HepG2 (cell line): ENCODE data around the gene BCL6B. TPM values are rescaled to one million over a fixed set of nuclear protein-coding genes. Genes with fewer than 3 reads are reported as not detected.

Experiments used
- ETV6 ChIP-seq: sonication (generic); formaldehyde crosslinking; conservative IDR thresholded peaks from 2 replicates; pipeline ENCODE4 v1.4.0; 2020; ENCODE audit warnings: missing genetic modification reagents
- FOXA3 ChIP-seq: IDR thresholded peaks from 2 replicates; pipeline ENCODE4 v1.6.1; 2016; ENCODE audit warnings: missing genetic modification reagents, missing compliant biosample characterization
- MLLT10 ChIP-seq: sonication (generic); formaldehyde crosslinking; IDR thresholded peaks from 2 replicates; pipeline ENCODE4 v1.4.0; 2020; ENCODE audit warnings: missing genetic modification reagents
- NR2F2 ChIP-seq: IDR thresholded peaks from 2 replicates; pipeline ENCODE4 v1.6.1; 2012; ENCODE audit warnings: low read depth, inconsistent platforms, borderline replicate concordance
- SNAPC2 ChIP-seq: sonication (generic); formaldehyde crosslinking; IDR thresholded peaks from 2 replicates; pipeline ENCODE4 v1.8.1; 2022; ENCODE audit warnings: mild to moderate bottlenecking, missing genetic modification reagents
- SNAPC4 ChIP-seq: sonication (generic); formaldehyde crosslinking; IDR thresholded peaks from 2 replicates; pipeline ENCODE4 v1.4.0; 2020; ENCODE audit warnings: mild to moderate bottlenecking, missing genetic modification reagents
- TBP ChIP-seq: sonication (generic); formaldehyde crosslinking; IDR thresholded peaks from 2 replicates; pipeline ENCODE4 v1.5.0; 2020; ENCODE audit warnings: missing genetic modification reagents
- THAP11 ChIP-seq: IDR thresholded peaks from 2 replicates; pipeline ENCODE4 v1.6.1; 2016; ENCODE audit warnings: missing biosample characterization, missing genetic modification reagents
- ZFP36 ChIP-seq: fragments of 150-350 bp; IDR thresholded peaks from 2 replicates; pipeline ENCODE4 v1.6.1; 2018; ENCODE audit warnings: borderline replicate concordance, low read length, low read depth; ENCODE audit not compliant: partially characterized antibody
- ZFP36L1 ChIP-seq: sonication (generic); formaldehyde crosslinking; IDR thresholded peaks from 2 replicates; pipeline ENCODE4 v1.8.0; 2022; ENCODE audit warnings: mild to moderate bottlenecking, missing genetic modification reagents, moderate library complexity
- ZNF235 ChIP-seq: sonication (generic); formaldehyde crosslinking; IDR thresholded peaks from 2 replicates; pipeline ENCODE4 v1.8.1; 2023; ENCODE audit warnings: mild to moderate bottlenecking, missing genetic modification reagents, borderline replicate concordance
- ZNF614 ChIP-seq: IDR thresholded peaks from 2 replicates; pipeline ENCODE4 v1.6.1; 2018; ENCODE audit warnings: missing biosample characterization, missing genetic modification reagents, inconsistent platforms, borderline replicate concordance
- ZNF782 ChIP-seq: sonication (generic); formaldehyde crosslinking; IDR thresholded peaks from 2 replicates; pipeline ENCODE4 v1.4.0; 2020; ENCODE audit warnings: missing genetic modification reagents, mild to moderate bottlenecking, borderline replicate concordance
- polyA plus RNA-seq, 8 experiments: library from polyadenylated mRNA; depleted of rRNA in 3 of 8; stranded (reverse) in 7 of 8; unstranded in 1 of 8; fragments of >200 nt; fragmentation: Illumina TruSeq in 4 of 8; extraction: Trizol in 4 of 8; gene quantifications; 2 replicates each; pipeline versions ENCODE4 v1.2.1 to v1.2.3, GENCODE V29; 2011 to 2016; ENCODE audit warnings: low read depth in 4 of 8, missing spikeins in 1 of 8, mixed read lengths in 1 of 8; ENCODE audit not compliant: insufficient read depth in 1 of 8
- total RNA-seq, 5 experiments: library from RNA; depleted of rRNA; stranded (reverse); fragments of >200 nt; fragmentation: Illumina TruSeq; extraction: Trizol; gene quantifications; 2 replicates each; pipeline ENCODE4 v1.2.3, GENCODE V29; 2016; ENCODE audit warnings: low read depth in 1 of 5
- TF ChIP-seq, protein P1 (sequence below): sonication (generic); formaldehyde crosslinking; IDR thresholded peaks from 2 replicates; pipeline ENCODE4 v1.8.0; 2022; ENCODE audit warnings: missing genetic modification reagents, mild to moderate bottlenecking, moderate library complexity, borderline replicate concordance
- TF ChIP-seq, protein P2 (sequence below): sonication (generic); formaldehyde crosslinking; IDR thresholded peaks from 2 replicates; pipeline ENCODE4 v1.9.0; 2021; ENCODE audit warnings: missing genetic modification reagents, borderline replicate concordance
- TF ChIP-seq, protein P3 (sequence below): sonication (generic); formaldehyde crosslinking; IDR thresholded peaks from 2 replicates; pipeline ENCODE4 v1.4.0; 2020; ENCODE audit warnings: missing genetic modification reagents

BCL6B gene
- total and polyA plus RNA-seq, 2 of the 13 experiments (the other 11 are each of a cell fraction or from before 2014, with no cell fraction given) = not detected

- TF ChIP-seq, protein P1, sequence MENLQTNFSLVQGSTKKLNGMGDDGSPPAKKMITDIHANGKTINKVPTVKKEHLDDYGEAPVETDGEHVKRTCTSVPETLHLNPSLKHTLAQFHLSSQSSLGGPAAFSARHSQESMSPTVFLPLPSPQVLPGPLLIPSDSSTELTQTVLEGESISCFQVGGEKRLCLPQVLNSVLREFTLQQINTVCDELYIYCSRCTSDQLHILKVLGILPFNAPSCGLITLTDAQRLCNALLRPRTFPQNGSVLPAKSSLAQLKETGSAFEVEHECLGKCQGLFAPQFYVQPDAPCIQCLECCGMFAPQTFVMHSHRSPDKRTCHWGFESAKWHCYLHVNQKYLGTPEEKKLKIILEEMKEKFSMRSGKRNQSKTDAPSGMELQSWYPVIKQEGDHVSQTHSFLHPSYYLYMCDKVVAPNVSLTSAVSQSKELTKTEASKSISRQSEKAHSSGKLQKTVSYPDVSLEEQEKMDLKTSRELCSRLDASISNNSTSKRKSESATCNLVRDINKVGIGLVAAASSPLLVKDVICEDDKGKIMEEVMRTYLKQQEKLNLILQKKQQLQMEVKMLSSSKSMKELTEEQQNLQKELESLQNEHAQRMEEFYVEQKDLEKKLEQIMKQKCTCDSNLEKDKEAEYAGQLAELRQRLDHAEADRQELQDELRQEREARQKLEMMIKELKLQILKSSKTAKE (CRISPR knock-in tag) = peak; percentile 66
- TF ChIP-seq ZFP36L1 (CRISPR knock-in tag) = 0 out of 2 replicates have a peak, but pooled peaks have one; percentile 26
- TF ChIP-seq NR2F2 = no peak
- TF ChIP-seq THAP11 = peak; percentile 88
- no peak for TF ChIP-seq ETV6 (CRISPR knock-in tag)
- TF ChIP-seq ZFP36 = no peak
- TF ChIP-seq, protein P2, sequence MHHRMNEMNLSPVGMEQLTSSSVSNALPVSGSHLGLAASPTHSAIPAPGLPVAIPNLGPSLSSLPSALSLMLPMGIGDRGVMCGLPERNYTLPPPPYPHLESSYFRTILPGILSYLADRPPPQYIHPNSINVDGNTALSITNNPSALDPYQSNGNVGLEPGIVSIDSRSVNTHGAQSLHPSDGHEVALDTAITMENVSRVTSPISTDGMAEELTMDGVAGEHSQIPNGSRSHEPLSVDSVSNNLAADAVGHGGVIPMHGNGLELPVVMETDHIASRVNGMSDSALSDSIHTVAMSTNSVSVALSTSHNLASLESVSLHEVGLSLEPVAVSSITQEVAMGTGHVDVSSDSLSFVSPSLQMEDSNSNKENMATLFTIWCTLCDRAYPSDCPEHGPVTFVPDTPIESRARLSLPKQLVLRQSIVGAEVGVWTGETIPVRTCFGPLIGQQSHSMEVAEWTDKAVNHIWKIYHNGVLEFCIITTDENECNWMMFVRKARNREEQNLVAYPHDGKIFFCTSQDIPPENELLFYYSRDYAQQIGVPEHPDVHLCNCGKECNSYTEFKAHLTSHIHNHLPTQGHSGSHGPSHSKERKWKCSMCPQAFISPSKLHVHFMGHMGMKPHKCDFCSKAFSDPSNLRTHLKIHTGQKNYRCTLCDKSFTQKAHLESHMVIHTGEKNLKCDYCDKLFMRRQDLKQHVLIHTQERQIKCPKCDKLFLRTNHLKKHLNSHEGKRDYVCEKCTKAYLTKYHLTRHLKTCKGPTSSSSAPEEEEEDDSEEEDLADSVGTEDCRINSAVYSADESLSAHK = 0 out of 2 replicates have a peak, but pooled peaks have one; percentile 23
- no peak; the same call in 1 of the 2 replicates for TF ChIP-seq ZNF782 (CRISPR knock-in tag)
- TF ChIP-seq TBP (CRISPR knock-in tag) = no peak
- TF ChIP-seq FOXA3 (CRISPR knock-in tag) = peak; percentile 42; the same call in 1 of the 2 replicates
- no peak for TF ChIP-seq MLLT10
- 0 out of 2 replicates have a peak, but pooled peaks have one; percentile 67 for TF ChIP-seq SNAPC4 (CRISPR knock-in tag)
- peak; percentile 60; the same call in 1 of the 2 replicates for TF ChIP-seq ZNF235 (CRISPR knock-in tag)
- TF ChIP-seq, protein P3, sequence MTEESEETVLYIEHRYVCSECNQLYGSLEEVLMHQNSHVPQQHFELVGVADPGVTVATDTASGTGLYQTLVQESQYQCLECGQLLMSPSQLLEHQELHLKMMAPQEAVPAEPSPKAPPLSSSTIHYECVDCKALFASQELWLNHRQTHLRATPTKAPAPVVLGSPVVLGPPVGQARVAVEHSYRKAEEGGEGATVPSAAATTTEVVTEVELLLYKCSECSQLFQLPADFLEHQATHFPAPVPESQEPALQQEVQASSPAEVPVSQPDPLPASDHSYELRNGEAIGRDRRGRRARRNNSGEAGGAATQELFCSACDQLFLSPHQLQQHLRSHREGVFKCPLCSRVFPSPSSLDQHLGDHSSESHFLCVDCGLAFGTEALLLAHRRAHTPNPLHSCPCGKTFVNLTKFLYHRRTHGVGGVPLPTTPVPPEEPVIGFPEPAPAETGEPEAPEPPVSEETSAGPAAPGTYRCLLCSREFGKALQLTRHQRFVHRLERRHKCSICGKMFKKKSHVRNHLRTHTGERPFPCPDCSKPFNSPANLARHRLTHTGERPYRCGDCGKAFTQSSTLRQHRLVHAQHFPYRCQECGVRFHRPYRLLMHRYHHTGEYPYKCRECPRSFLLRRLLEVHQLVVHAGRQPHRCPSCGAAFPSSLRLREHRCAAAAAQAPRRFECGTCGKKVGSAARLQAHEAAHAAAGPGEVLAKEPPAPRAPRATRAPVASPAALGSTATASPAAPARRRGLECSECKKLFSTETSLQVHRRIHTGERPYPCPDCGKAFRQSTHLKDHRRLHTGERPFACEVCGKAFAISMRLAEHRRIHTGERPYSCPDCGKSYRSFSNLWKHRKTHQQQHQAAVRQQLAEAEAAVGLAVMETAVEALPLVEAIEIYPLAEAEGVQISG = peak; percentile 91
- no peak for TF ChIP-seq ZNF614 (CRISPR knock-in tag)
- no peak for TF ChIP-seq SNAPC2
These were observed 8.4 kb upstream of the BCL6B start (continued) for GRCh38 chr17:7014261-7014994.
